IMR-90 (cell line): ENCODE data around the gene TMEM130. TPM values are rescaled to one million over a fixed set of nuclear protein-coding genes. Genes with fewer than 3 reads are reported as not detected.

Experiments
- ATAC-seq: fragments of 200-7000 bp; cut with Tn5 transposase; 2 replicates; pipeline ENCODE4 v1.9.1; 2020; ENCODE audit warnings: low read depth, mild to moderate bottlenecking, moderate library complexity
- BruUV-seq: library from RNA; stranded (reverse); fragments of 400-500 nt; replicated peaks from 2 replicates; lab custom pipeline; 2021; lab: Mats Ljungman, UMichigan
- CTCF ChIA-PET: fragments of 300-600 bp; formaldehyde crosslinking; extraction: SDS; loops from one replicate; lab custom pipeline; 2021; ENCODE audit warnings: antibody characterized with exemption; lab: Yijun Ruan, JAX
- POLR2A ChIA-PET: fragments of 300-600 bp; sonication (Branson Sonifier 250); formaldehyde crosslinking; loops from one replicate; lab custom pipeline; 2022; ENCODE audit warnings: antibody characterized with exemption; ENCODE audit not compliant: unreplicated experiment; lab: Charles Lee
- DNase-seq: peaks from one replicate; pipeline ENCODE4 v3.0.0; 2013
- H2AFZ ChIP-seq: replicated peaks from 2 replicates; pipeline ENCODE3; 2013; ENCODE audit warnings: low read length, mild to moderate bottlenecking; ENCODE audit not compliant: poor library complexity
- H2AK5ac ChIP-seq: 2 replicates; pipeline ENCODE4 v1.6.1; 2013; ENCODE audit warnings: low read depth, low read length, inconsistent platforms
- H2AK9ac ChIP-seq: replicated peaks from 2 replicates; pipeline ENCODE3; 2013; ENCODE audit warnings: mild to moderate bottlenecking, low read depth, low read length, moderate library complexity; ENCODE audit not compliant: poor library complexity
- H2BK120ac ChIP-seq: 2 replicates; pipeline ENCODE4 v1.6.1; 2013; ENCODE audit warnings: low read depth, low read length, inconsistent platforms
- H2BK15ac ChIP-seq: 3 replicates; pipeline ENCODE4 v1.6.1; 2013; ENCODE audit warnings: low read depth, low read length, inconsistent platforms
- H2BK20ac ChIP-seq: 2 replicates; pipeline ENCODE4 v1.6.1; 2013; ENCODE audit warnings: low read depth, mild to moderate bottlenecking, inconsistent platforms, low read length, moderate library complexity
- H2BK5ac ChIP-seq: 2 replicates; pipeline ENCODE4 v1.6.1; 2013; ENCODE audit warnings: mild to moderate bottlenecking, low read depth, low read length, inconsistent platforms; ENCODE audit not compliant: poor library complexity, severe bottlenecking
- H3K14ac ChIP-seq: replicated peaks from 2 replicates; pipeline ENCODE4 v1.6.1; 2013; ENCODE audit warnings: low read depth, low read length, inconsistent platforms
- H3K18ac ChIP-seq: 2 replicates; pipeline ENCODE4 v1.6.1; 2013; ENCODE audit warnings: low read depth, low read length, control low read depth
- H3K23ac ChIP-seq: 2 replicates; pipeline ENCODE4 v1.6.1; 2013; ENCODE audit warnings: low read depth, low read length, inconsistent platforms
- H3K27ac ChIP-seq: 2 replicates; pipeline ENCODE4 v1.5.1; 2013; ENCODE audit warnings: mild to moderate bottlenecking, control low read depth, low read length; ENCODE audit not compliant: insufficient read depth
- H3K27me3 ChIP-seq: 2 replicates; pipeline ENCODE4 v1.6.1; 2013; ENCODE audit warnings: low read length; ENCODE audit not compliant: control insufficient read depth, insufficient read depth
- H3K36me3 ChIP-seq: 2 replicates; pipeline ENCODE4 v1.6.1; 2013; ENCODE audit warnings: low read length, mixed read lengths; ENCODE audit not compliant: control insufficient read depth, insufficient read depth
- H3K4ac ChIP-seq: 2 replicates; pipeline ENCODE4 v1.6.1; 2013; ENCODE audit warnings: low read depth, low read length, inconsistent platforms
- H3K4me1 ChIP-seq: 2 replicates; pipeline ENCODE4 v1.6.1; 2013; ENCODE audit warnings: low read length, mixed read lengths; ENCODE audit not compliant: control insufficient read depth, insufficient read depth
- H3K4me2 ChIP-seq: 2 replicates; pipeline ENCODE4 v1.6.1; 2013; ENCODE audit warnings: low read depth, mild to moderate bottlenecking, control low read depth, low read length, moderate library complexity
- H3K4me3 ChIP-seq: 2 replicates; pipeline ENCODE4 v1.5.1; 2013; ENCODE audit warnings: low read depth, mild to moderate bottlenecking, control low read depth, low read length, moderate library complexity; ENCODE audit not compliant: insufficient read depth
- H3K56ac ChIP-seq: 2 replicates; pipeline ENCODE4 v1.6.1; 2013; ENCODE audit warnings: low read length, inconsistent platforms; ENCODE audit not compliant: insufficient read depth; ENCODE audit errors: extremely low read depth
- H3K79me1 ChIP-seq, 2 experiments: 2 replicates each; pipeline ENCODE4 v1.6.1; 2013; ENCODE audit warnings: low read length in 2 of 2, inconsistent platforms in 1 of 2, low read depth in 1 of 2
- H3K9ac ChIP-seq: 2 replicates; pipeline ENCODE4 v1.6.1; 2013; ENCODE audit warnings: low read depth, low read length, control low read depth
- H3K9me1 ChIP-seq: 2 replicates; pipeline ENCODE4 v1.6.1; 2013; ENCODE audit warnings: low read length, inconsistent platforms; ENCODE audit not compliant: insufficient read depth
- H3K9me3 ChIP-seq: 2 replicates; pipeline ENCODE4 v1.6.1; 2013; ENCODE audit warnings: low read length; ENCODE audit not compliant: control insufficient read depth, insufficient read depth
- H4K20me1 ChIP-seq: 2 replicates; pipeline ENCODE4 v1.6.1; 2013; ENCODE audit warnings: low read length, inconsistent platforms; ENCODE audit not compliant: insufficient read depth
- H4K5ac ChIP-seq: 2 replicates; pipeline ENCODE4 v1.6.1; 2013; ENCODE audit warnings: mild to moderate bottlenecking, low read depth, low read length, control low read depth
- H4K8ac ChIP-seq, 2 experiments: 2 replicates each; pipeline ENCODE4 v1.6.1; 2013; ENCODE audit warnings: low read depth in 2 of 2, low read length in 2 of 2, control low read depth in 1 of 2, inconsistent platforms in 1 of 2
- H4K91ac ChIP-seq: 2 replicates; pipeline ENCODE4 v1.6.1; 2013; ENCODE audit warnings: low read depth, low read length, inconsistent platforms; ENCODE audit not compliant: insufficient read depth
- CEBPB ChIP-seq: IDR thresholded peaks from 2 replicates; pipeline ENCODE4 v1.6.1; 2012; ENCODE audit warnings: low read depth, low read length, improper control_type of control experiment
- FOS ChIP-seq: fragments of 150-350 bp; IDR thresholded peaks from 2 replicates; pipeline ENCODE4 v1.6.1; 2016; ENCODE audit warnings: low read depth, low read length
- POLR2A ChIP-seq: IDR thresholded peaks from 2 replicates; pipeline ENCODE4 v1.6.1; 2012; ENCODE audit warnings: mild to moderate bottlenecking, low read depth, low read length
- WGBS, 2 experiments: methylation state at CpG; one replicate each; pipeline versions ENCODE4 v1.1.5 to v1.1.7; 2013; ENCODE audit warnings: missing lambda C conversion rate in 2 of 2; ENCODE audit not compliant: insufficient read length in 1 of 2; ENCODE audit errors: extremely low coverage in 2 of 2; 5-methylcytosine and 5-hydroxymethylcytosine counted together
- dilution Hi-C: fragments of 300-500 bp; cut with HindIII; formaldehyde crosslinking; loops from one replicate; pipeline ENCODE4 v1.14.3; 2018; ENCODE audit warnings: low sequenced_read_pairs; ENCODE audit not compliant: unreplicated experiment
- in situ Hi-C: fragments of 300-500 bp; cut with MboI; formaldehyde crosslinking; loops from 3 replicates; pipeline ENCODE4 v1.14.3; 2019; ENCODE audit warnings: low sequenced_read_pairs, inconsistent platforms, mixed read lengths
- intact Hi-C: fragments of 100-400 bp; cut with micrococcal nuclease; formaldehyde crosslinking; loops from 2 replicates; pipeline ENCODE4 v1.10.0; 2022
- polyA plus RNA-seq, 3 experiments: library from polyadenylated mRNA; depleted of rRNA; stranded (reverse); fragments of >200 nt; gene quantifications; 2 replicates each; pipeline ENCODE4 v1.2.3, GENCODE V29; 2012; ENCODE audit warnings: low replicate concordance in 1 of 3
- total RNA-seq: library from RNA; depleted of rRNA; stranded (reverse); fragments of >200 nt; gene quantifications from 2 replicates; pipeline ENCODE4 v1.2.3, GENCODE V29; 2012
- TF ChIP-seq, protein P1 (sequence below): fragments of 150-350 bp; IDR thresholded peaks from 2 replicates; pipeline ENCODE4 v1.6.1; 2016; ENCODE audit warnings: low read depth, mild to moderate bottlenecking, low read length, moderate library complexity, borderline replicate concordance
- TF ChIP-seq, protein P2 (sequence below): conservative IDR thresholded peaks from 2 replicates; pipeline ENCODE4 v1.5.1; 2012; ENCODE audit warnings: mild to moderate bottlenecking, low read depth, low read length, improper control_type of control experiment

The TMEM130 gene
- total and polyA plus RNA-seq, 2 of the 4 experiments (the other 2 are of a cell fraction) = 1.1 to 14.8 TPM

GRCh38 chr7:98870121-98870651 is 372 bp upstream of the TMEM130 start:
- TF ChIP-seq, protein P1, sequence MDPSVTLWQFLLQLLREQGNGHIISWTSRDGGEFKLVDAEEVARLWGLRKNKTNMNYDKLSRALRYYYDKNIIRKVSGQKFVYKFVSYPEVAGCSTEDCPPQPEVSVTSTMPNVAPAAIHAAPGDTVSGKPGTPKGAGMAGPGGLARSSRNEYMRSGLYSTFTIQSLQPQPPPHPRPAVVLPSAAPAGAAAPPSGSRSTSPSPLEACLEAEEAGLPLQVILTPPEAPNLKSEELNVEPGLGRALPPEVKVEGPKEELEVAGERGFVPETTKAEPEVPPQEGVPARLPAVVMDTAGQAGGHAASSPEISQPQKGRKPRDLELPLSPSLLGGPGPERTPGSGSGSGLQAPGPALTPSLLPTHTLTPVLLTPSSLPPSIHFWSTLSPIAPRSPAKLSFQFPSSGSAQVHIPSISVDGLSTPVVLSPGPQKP = no peak
- TF ChIP-seq POLR2A = no peak
- TF ChIP-seq, protein P2, sequence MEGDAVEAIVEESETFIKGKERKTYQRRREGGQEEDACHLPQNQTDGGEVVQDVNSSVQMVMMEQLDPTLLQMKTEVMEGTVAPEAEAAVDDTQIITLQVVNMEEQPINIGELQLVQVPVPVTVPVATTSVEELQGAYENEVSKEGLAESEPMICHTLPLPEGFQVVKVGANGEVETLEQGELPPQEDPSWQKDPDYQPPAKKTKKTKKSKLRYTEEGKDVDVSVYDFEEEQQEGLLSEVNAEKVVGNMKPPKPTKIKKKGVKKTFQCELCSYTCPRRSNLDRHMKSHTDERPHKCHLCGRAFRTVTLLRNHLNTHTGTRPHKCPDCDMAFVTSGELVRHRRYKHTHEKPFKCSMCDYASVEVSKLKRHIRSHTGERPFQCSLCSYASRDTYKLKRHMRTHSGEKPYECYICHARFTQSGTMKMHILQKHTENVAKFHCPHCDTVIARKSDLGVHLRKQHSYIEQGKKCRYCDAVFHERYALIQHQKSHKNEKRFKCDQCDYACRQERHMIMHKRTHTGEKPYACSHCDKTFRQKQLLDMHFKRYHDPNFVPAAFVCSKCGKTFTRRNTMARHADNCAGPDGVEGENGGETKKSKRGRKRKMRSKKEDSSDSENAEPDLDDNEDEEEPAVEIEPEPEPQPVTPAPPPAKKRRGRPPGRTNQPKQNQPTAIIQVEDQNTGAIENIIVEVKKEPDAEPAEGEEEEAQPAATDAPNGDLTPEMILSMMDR = no peak
- TF ChIP-seq CEBPB = no peak
- no peak for TF ChIP-seq FOS
- dilution Hi-C loops (no loop called here), intact Hi-C loops (no loop called here), in situ Hi-C loops (no loop called here)
- Histone ChIP-seq H3K4me1 (peaks cover 7% of the 10 kb centered on the region), H3K4ac (no peak overlapping the region), H4K20me1 (no peaks in the 10 kb centered on the region), H3K18ac (no peak overlapping the region), H2BK15ac (no peak overlapping the region), H3K27ac (no peak overlapping the region), H3K9me1 (peaks cover 2% of the 10 kb centered on the region; the same call in 1 of the 2 replicates), H3K4me2 (peak overlapping the region; percentile 97), H3K23ac (no peak overlapping the region), H3K14ac (no peak overlapping the region), H2AK5ac (no peak overlapping the region), H4K5ac (no peak overlapping the region), H3K36me3 (no peaks in the 10 kb centered on the region), H4K8ac (no peak overlapping the region), H2AK9ac (peak overlapping the region; percentile 55), H3K4me3 (peak overlapping the region; percentile 62), H2BK120ac (no peak overlapping the region; the same call in 1 of the 2 replicates), H2BK20ac (no peak overlapping the region), H2AFZ (peak overlapping the region; percentile 92), H3K27me3 (peaks cover 12% of the 10 kb centered on the region), H3K9ac (no peak overlapping the region), H3K79me1 (no peaks in the 10 kb centered on the region), H3K9me3 (no peaks in the 10 kb centered on the region), H4K91ac (no peak overlapping the region), H2BK5ac (no peak overlapping the region), H3K56ac (no peak overlapping the region)
- no TSS peak for BruUV-seq
- ChIA-PET POLR2A (no interaction called here), CTCF (interaction anchor here (0.6 kb wide), 1 partner anchor 451 kb away, joined by 3 read pairs; no protein-coding TSS in a partner anchor)
- peak; percentile 50 for DNase-seq
- ATAC-seq = peak; percentile 62
- WGBS, 2 experiments = 5% methylated on average over 8 of the region's 35 CpGs; no CpG with 5 or more reads in 1 of the 2 experiments
